Subcutaneous abdominal adipose tissue (tissue), 5 donors: ENCODE results near the gene LRRIQ4.

Experiments
- H3K27ac ChIP-seq: one replicate; pipeline ENCODE4 v1.7.0; 2013; ENCODE audit warnings: low read depth, mild to moderate bottlenecking, inconsistent platforms, low read length, moderate library complexity
- H3K27me3 ChIP-seq, 5 donors: one replicate each; pipeline ENCODE4 v1.7.0; 2013; ENCODE audit warnings: low read length in 5 of 5, inconsistent platforms in 1 of 5; ENCODE audit not compliant: control insufficient read depth in 5 of 5, insufficient read depth in 4 of 5
- H3K36me3 ChIP-seq, 5 donors: one replicate each; pipeline ENCODE4 v1.7.0; 2013; ENCODE audit warnings: low read length in 5 of 5; ENCODE audit not compliant: control insufficient read depth in 5 of 5, insufficient read depth in 5 of 5
- H3K4me1 ChIP-seq, 5 donors: one replicate each; pipeline ENCODE4 v1.7.0; 2013; ENCODE audit warnings: low read length in 5 of 5, mild to moderate bottlenecking in 3 of 5, moderate library complexity in 1 of 5; ENCODE audit not compliant: control insufficient read depth in 5 of 5, insufficient read depth in 5 of 5
- H3K4me3 ChIP-seq, 5 donors: one replicate each; pipeline ENCODE4 v1.7.0; 2013; ENCODE audit warnings: low read length in 5 of 5, low read depth in 1 of 5
- H3K9ac ChIP-seq, 5 donors: one replicate each; pipeline ENCODE4 v1.7.0; 2013; ENCODE audit warnings: low read length in 5 of 5, mild to moderate bottlenecking in 4 of 5, moderate library complexity in 3 of 5
- H3K9me3 ChIP-seq, 5 donors: one replicate each; pipeline ENCODE4 v1.7.0; 2013; ENCODE audit warnings: low read length in 5 of 5; ENCODE audit not compliant: control insufficient read depth in 5 of 5
- donor health status: healthy.
- donor health status: healthy.
- donor health status: healthy.
- donor health status: healthy.
- donor health status: healthy.

The LRRIQ4 gene

GRCh38 chr3:169848741-169849140 is 36.1 kb downstream of the LRRIQ4 start:
- peaks cover 0 to 6% (median 0%) of the 10 kb centered on the region in 5 donors for H3K4me1 ChIP-seq
- no peak overlapping the region for H3K4me3 ChIP-seq
- H3K36me3 ChIP-seq: no peaks in the 10 kb centered on the region
- H3K9ac ChIP-seq: no peak overlapping the region
- H3K27me3 ChIP-seq: peaks cover 0 to 4% (median 1%) of the 10 kb centered on the region in 5 donors
- H3K27ac ChIP-seq: no peak overlapping the region
- H3K9me3 ChIP-seq: no peaks in the 10 kb centered on the region

GRCh38 chr3:169850618-169851017 is 37.9 kb downstream of the LRRIQ4 start:
- Histone ChIP-seq H3K4me1 (peaks cover 0 to 6% (median 0%) of the 10 kb centered on the region in 5 donors), H3K9me3 (no peaks in the 10 kb centered on the region), H3K27ac (no peak overlapping the region), H3K4me3 (no peak overlapping the region), H3K27me3 (peaks cover 0 to 4% (median 2%) of the 10 kb centered on the region in 5 donors), H3K9ac (no peak overlapping the region), H3K36me3 (no peaks in the 10 kb centered on the region)

- H3K9ac ChIP-seq: no peak overlapping the region
- no peaks in the 10 kb centered on the region for H3K9me3 ChIP-seq
- no peak overlapping the region for H3K27ac ChIP-seq
- no peaks in the 10 kb centered on the region for H3K36me3 ChIP-seq
- no peaks in the 10 kb centered on the region for H3K4me1 ChIP-seq
- H3K27me3 ChIP-seq: peaks cover 0 to 9% (median 2%) of the 10 kb centered on the region in 5 donors
- no peak overlapping the region for H3K4me3 ChIP-seq
These were observed 42.8 kb downstream of the LRRIQ4 start for GRCh38 chr3:169855514-169855913.

GRCh38 chr3:169857811-169858210 is 45.1 kb downstream of the LRRIQ4 start:
- Histone ChIP-seq H3K27me3 (peaks cover 0 to 7% (median 2%) of the 10 kb centered on the region in 5 donors), H3K9me3 (no peaks in the 10 kb centered on the region), H3K9ac (no peak overlapping the region), H3K27ac (no peak overlapping the region), H3K36me3 (no peaks in the 10 kb centered on the region), H3K4me1 (no peaks in the 10 kb centered on the region), H3K4me3 (no peak overlapping the region)

- no peaks in the 10 kb centered on the region for H3K9me3 ChIP-seq
- no peak overlapping the region for H3K27ac ChIP-seq
- H3K36me3 ChIP-seq: no peaks in the 10 kb centered on the region
- peaks cover 0 to 3% (median 0%) of the 10 kb centered on the region in 5 donors for H3K4me1 ChIP-seq
- H3K27me3 ChIP-seq: peaks cover 0 to 5% (median 0%) of the 10 kb centered on the region in 5 donors
- no peak overlapping the region for H3K4me3 ChIP-seq
- no peak overlapping the region for H3K9ac ChIP-seq
These were observed 49.2 kb downstream of the LRRIQ4 start for GRCh38 chr3:169861871-169862270.

- Histone ChIP-seq H3K36me3 (no peaks in the 10 kb centered on the region), H3K4me1 (peaks cover 0 to 3% (median 0%) of the 10 kb centered on the region in 5 donors), H3K4me3 (no peak overlapping the region), H3K9ac (no peak overlapping the region), H3K27me3 (no peaks in the 10 kb centered on the region), H3K27ac (no peak overlapping the region), H3K9me3 (no peaks in the 10 kb centered on the region)
These were observed 50.8 kb downstream of the LRRIQ4 start for GRCh38 chr3:169863458-169863899.

GRCh38 chr3:169864270-169864669 is 51.6 kb downstream of the LRRIQ4 start:
- Histone ChIP-seq H3K36me3 (no peaks in the 10 kb centered on the region), H3K4me1 (peaks cover 0 to 3% (median 0%) of the 10 kb centered on the region in 5 donors), H3K27me3 (no peaks in the 10 kb centered on the region), H3K4me3 (no peak overlapping the region), H3K27ac (no peak overlapping the region), H3K9me3 (no peaks in the 10 kb centered on the region), H3K9ac (no peak overlapping the region)

- H3K4me3 ChIP-seq: no peak overlapping the region
- peak overlapping the region in 1 of 5 donors; percentile 39 for H3K9ac ChIP-seq
- no peak overlapping the region for H3K27ac ChIP-seq
- peaks cover 0 to 9% (median 2%) of the 10 kb centered on the region in 5 donors for H3K4me1 ChIP-seq
- no peaks in the 10 kb centered on the region for H3K36me3 ChIP-seq
- no peaks in the 10 kb centered on the region for H3K27me3 ChIP-seq
- no peaks in the 10 kb centered on the region for H3K9me3 ChIP-seq
These were observed 52.6 kb downstream of the LRRIQ4 start for GRCh38 chr3:169865176-169865767.

- no peaks in the 10 kb centered on the region for H3K36me3 ChIP-seq
- no peak overlapping the region for H3K4me3 ChIP-seq
- no peaks in the 10 kb centered on the region for H3K27me3 ChIP-seq
- H3K4me1 ChIP-seq: peaks cover 0 to 9% (median 2%) of the 10 kb centered on the region in 5 donors
- H3K27ac ChIP-seq: no peak overlapping the region
- H3K9me3 ChIP-seq: no peaks in the 10 kb centered on the region
- H3K9ac ChIP-seq: no peak overlapping the region
These were observed 55.0 kb downstream of the LRRIQ4 start for GRCh38 chr3:169867584-169868210.

- Histone ChIP-seq H3K4me3 (no peak overlapping the region), H3K9ac (no peak overlapping the region), H3K9me3 (no peaks in the 10 kb centered on the region), H3K27ac (no peak overlapping the region), H3K36me3 (no peaks in the 10 kb centered on the region), H3K4me1 (peaks cover 0 to 9% (median 2%) of the 10 kb centered on the region in 5 donors), H3K27me3 (no peaks in the 10 kb centered on the region)
These were observed 55.7 kb downstream of the LRRIQ4 start for GRCh38 chr3:169868369-169868768.
